AG08395 (cell line): ENCODE data around the gene POLR3E.
A peak's percentile ranks its signal among the peaks of the same experiment; 100 is the strongest.
"Not testable (repeated sequence)": the region's sequence is repeated elsewhere in the genome, so short reads cannot be mapped to it uniquely, and the experiment has no call there.

Source experiments
- DNase-seq: peaks from one replicate; pipeline ENCODE4 v3.0.0; 2012; ENCODE audit warnings: mixed read lengths, low spot score

The POLR3E gene

GRCh38 chr16:22335668-22336246 lies 38.5 kb downstream of the POLR3E start:
- DNase-seq, result no peak

DNA sequence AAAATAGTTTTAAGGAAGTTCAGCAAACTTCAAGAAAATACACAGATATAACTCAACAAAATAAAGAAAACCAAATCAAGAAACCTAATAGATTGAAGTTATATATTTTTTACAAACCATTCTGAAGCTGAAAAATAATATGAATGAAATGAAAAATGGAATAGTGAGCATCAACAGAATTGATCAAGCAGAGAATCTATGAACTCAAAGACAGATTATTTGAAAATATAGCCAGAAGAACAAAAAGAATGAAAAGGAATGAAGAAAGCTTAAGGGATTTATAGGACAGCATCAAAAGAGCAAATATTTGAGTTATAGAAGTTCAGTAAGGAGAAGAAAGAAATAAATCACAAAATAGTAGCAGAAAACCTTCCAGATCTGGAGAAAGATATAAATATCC lies 39.4 kb downstream of the POLR3E start:
- DNase-seq, result no peak

- DNase-seq, result no peak
Measured at GRCh38 chr16:22337045-22337444, 39.8 kb downstream of the POLR3E start.

DNA sequence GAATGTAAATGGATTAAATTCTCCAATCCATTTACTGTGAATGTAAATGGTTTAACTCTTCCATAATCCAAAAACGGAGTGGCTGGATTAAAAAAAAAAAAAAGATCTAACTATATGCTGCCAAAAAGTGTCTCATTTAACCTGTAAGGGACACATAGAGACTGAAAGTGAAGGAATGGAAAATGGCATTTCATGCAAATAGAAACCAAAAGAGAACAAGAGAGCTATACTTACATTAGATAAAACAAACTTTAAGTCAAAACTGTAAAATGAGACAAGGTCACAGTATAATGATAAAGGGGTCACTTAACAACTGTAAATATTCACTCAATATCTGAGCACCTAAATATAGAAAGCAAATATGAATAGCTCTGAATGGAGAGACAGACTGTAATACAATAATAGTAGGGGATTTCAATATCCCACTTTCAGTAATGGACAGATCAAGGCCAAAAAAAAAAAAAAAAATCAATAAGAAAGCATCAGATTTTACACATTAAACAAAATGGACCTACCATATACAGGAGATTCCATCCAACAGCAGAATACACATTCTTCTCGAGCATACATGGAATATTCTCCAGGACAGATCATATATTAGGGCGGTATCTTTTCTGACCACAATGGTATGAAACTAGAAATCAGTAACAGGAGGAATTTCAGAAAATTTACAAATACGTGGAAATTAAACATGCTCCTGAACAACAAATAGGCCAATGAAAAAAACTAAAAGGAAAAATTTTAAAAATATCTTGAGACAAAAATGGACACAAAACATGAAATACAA lies 40.8 kb downstream of the POLR3E start:
- DNase-seq, result no peak

GRCh38 chr16:22340945-22341344 lies 43.7 kb downstream of the POLR3E start:
- no peak for DNase-seq

- no peak for DNase-seq
Measured at GRCh38 chr16:22342082-22342481, 44.9 kb downstream of the POLR3E start.

- DNase-seq, result no peak
Measured at GRCh38 chr16:22346483-22346882, 49.3 kb downstream of the POLR3E start.

DNA sequence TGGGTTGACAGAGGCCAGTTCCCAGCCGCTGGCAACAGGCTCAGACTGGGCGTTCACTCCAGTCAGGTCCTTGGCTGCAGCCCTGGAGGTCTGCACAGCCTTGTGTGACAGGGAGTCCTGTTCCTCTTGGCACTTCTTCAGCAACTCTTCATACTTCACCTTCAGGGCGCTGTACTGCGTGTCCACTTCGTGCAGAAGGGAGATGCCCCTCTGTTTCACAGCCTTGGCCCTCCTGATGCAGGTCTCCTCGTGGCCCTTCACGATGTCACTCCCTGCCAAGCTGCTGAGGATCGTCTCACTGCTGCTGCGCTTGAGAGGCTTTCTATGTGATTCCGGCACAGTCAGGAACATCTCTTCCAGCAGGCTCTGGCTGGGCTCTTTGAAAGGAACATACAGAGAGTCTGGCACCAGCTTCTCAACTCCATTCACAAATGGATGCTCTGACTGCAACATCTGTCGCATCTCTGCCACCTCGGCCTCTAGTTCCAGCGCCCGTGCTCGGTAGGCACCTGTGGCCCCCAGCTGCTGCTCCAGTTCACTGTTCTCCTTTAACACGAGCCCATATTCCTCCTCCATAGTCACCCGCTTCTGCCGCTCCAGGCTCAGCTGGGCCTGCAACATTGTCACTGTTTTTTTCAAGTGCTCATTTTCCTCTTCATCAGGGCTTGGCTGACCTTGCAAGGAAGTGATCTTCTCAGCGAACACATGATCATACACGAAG lies 50.1 kb downstream of the POLR3E start:
- no peak for DNase-seq

- no peak for DNase-seq
Measured at GRCh38 chr16:22348291-22348690, 51.1 kb downstream of the POLR3E start.

GRCh38 chr16:22351017-22351416 lies 53.8 kb downstream of the POLR3E start:
- DNase-seq, result not testable (repeated sequence)

- DNase-seq, result no peak
Measured at GRCh38 chr16:22352140-22352539, 54.9 kb downstream of the POLR3E start.

- DNase-seq, result no peak
Measured at GRCh38 chr16:22352723-22353122, 55.5 kb downstream of the POLR3E start.

- peak; percentile 63 for DNase-seq
Measured at GRCh38 chr16:22353191-22353919, 56.1 kb downstream of the POLR3E start.

- no peak for DNase-seq
Measured at GRCh38 chr16:22353933-22354541, 56.8 kb downstream of the POLR3E start.

- no peak for DNase-seq
Measured at GRCh38 chr16:22355487-22355908, 58.3 kb downstream of the POLR3E start.

DNA sequence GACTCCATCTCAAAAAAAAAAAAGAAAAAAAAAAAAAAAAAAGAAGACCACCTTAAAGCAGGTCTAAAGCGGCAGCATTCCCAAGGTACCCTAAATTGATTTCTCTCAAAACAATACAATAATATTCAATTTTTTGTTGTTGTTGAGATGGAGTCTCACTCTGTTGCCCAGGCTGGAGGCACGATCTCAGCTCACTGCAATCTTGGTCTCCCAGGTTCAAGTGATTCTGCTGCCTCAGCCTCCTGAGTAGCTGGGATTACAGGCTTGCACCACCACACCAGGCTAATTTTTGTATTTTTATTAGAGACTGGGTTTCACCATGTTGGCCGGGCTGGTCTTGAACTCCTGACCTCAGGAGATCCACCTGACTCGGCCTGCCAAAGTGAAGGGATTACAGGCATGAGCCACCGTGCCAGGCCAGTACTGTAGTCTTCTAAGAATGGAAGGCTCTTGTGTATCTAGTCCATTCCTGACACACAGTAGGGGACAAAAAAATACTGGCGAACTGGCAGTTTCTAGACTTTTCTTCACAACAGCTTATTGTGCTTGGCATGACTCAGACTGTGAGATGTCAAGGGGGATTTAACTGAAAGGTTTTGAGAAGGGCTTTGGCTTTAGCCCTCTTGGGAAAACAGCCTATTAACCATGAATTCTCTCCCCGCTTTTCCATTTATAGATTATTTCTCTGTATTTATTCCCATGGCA lies 59.9 kb downstream of the POLR3E start:
- no peak for DNase-seq

DNA sequence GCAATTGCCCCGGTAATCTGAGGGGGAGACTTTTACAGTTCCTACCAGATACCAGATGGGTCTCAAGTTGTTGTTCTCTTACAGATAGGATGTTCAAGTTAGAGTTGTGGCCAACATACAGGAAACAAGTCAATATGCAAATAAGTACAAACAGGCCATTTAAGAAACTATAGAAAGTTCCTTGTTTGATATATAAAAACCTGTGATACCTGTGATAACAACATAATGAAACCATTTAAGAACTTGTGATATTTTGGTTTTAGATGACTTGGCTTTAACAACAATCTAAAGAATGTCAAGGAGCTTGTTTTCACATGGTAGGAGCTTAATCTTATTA lies 60.4 kb downstream of the POLR3E start:
- no peak for DNase-seq

DNA sequence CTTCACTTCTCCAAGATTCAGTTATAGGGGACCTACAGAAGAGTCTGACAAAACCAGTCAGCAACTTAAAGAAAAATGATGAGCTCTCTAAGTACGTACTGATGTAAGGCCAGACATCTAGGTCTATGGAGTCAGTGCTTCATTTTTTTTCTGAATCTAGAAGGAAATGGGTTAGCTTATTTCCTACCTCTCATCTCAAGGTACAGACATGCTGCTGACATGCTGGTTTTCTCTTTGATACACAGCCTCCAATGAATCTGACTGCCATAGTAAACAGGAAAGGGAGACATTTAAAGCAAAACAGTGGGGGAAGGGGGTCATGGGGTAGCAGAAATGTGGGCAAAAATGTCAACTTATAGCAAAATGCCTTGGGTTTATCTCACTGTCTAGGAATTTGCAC lies 60.8 kb downstream of the POLR3E start:
- DNase-seq, result no peak

DNA sequence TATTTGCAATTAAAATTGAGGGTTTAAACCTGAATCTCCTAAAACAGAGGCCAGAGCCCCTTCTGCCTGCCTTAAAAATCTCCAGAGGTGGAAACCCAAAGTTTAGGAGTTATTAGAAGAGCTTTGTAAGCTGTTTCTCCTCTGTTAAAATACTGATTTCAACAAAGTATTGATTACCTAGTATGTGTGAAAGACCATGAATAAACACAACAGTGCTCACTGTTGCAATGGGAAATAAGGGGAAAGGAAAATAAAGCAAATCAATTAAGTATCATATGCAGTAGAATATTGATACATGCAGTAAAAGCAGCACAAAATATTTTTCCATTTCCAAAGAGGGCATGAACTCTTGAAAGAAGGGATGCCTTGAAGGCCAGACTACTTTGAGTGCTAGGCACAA lies 62.5 kb downstream of the POLR3E start:
- DNase-seq, result no peak

DNA sequence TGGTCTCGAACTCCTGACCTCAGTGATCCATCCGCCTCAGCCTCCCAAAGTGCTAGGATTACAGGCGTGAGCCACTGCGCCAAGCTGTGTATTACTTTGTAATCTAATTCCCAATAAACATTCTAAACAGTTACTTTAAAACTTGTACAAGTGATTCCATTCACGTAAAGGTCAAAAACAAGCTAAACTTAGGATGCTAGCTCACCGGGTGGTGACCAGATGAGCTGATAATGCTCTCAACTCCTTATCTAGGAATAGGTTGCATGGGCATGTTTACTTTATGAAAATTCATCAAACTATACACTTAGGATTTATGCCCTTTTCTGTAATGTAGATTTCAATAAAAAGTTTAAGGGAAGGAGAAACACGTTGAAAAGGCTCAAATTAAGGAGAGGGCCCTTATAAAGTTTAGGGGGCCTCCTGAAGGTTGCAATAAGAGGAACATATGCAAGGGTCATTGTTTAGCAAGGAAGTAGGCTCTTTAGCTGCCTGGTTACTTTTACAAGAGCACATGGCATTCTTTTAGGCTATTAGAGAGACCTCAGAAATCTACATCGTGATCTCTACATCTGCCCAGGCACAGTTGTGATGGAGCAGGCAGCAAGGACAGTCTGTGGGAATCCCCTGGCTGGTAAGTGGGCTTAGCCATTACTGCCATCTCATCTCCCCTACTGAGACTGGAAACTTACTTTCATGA lies 63.9 kb downstream of the POLR3E start:
- DNase-seq, result no peak

GRCh38 chr16:22364241-22364640 lies 67.0 kb downstream of the POLR3E start:
- DNase-seq, result no peak
